ENCODE results near the gene UHRF2. TPM values are rescaled to one million over a fixed set of nuclear protein-coding genes. Genes with fewer than 3 reads are reported as not detected.

The UHRF2 gene
- polyA plus RNA-seq, 1 of the 3 experiments (the other 2 are of a cell fraction), result 24.1 TPM

GRCh38 chr9:6459718-6460117 lies 46.7 kb downstream of the UHRF2 start:
- Histone ChIP-seq H3K9me2 (no peaks in the 10 kb centered on the region), H4K20me1 (ENCODE audit: insufficient read depth) (peaks cover 57% of the 10 kb centered on the region)
- TF ChIP-seq EZH2phosphoT487 (IDR thresholded peaks at IDR 0.05; ENCODE audit: borderline replicate concordance, low read depth) (no peak), SIN3A (IDR thresholded peaks at IDR 0.05; ENCODE audit: borderline replicate concordance, low read depth, low read length) (no peak), ELF1 (IDR thresholded peaks at IDR 0.05) (no peak), SMC3 (IDR thresholded peaks at IDR 0.05; ENCODE audit: low read depth, low read length) (no peak), RXRA (IDR thresholded peaks at IDR 0.05; ENCODE audit: borderline replicate concordance, low read depth) (no peak), FOXJ3 (CRISPR knock-in tag; IDR thresholded peaks at IDR 0.05) (no peak), TAF1 (IDR thresholded peaks at IDR 0.05; ENCODE audit: borderline replicate concordance, low read depth, low read length) (no peak), RAD21 (IDR thresholded peaks at IDR 0.05; ENCODE audit: low read length) (no peak), IRF3 (IDR thresholded peaks at IDR 0.05; ENCODE audit: low read depth, low read length) (no peak), GATA2 (CRISPR knock-in tag; IDR thresholded peaks at IDR 0.05) (no peak), MXI1 (IDR thresholded peaks at IDR 0.05; ENCODE audit: low read depth, low read length) (no peak), JUND (IDR thresholded peaks at IDR 0.05) (no peak), MEF2A (IDR thresholded peaks at IDR 0.05; ENCODE audit: borderline replicate concordance, low read depth) (no peak), EP300 (IDR thresholded peaks at IDR 0.05; ENCODE audit: borderline replicate concordance in 1 of 2, low read depth in 1 of 2, low read length in 1 of 2) (no peak), FOXM1 (IDR thresholded peaks at IDR 0.05; ENCODE audit: low read depth) (no peak), YY1 (IDR thresholded peaks at IDR 0.05; ENCODE audit: low read depth) (no peak)
- TF ChIP-seq, protein P1, sequence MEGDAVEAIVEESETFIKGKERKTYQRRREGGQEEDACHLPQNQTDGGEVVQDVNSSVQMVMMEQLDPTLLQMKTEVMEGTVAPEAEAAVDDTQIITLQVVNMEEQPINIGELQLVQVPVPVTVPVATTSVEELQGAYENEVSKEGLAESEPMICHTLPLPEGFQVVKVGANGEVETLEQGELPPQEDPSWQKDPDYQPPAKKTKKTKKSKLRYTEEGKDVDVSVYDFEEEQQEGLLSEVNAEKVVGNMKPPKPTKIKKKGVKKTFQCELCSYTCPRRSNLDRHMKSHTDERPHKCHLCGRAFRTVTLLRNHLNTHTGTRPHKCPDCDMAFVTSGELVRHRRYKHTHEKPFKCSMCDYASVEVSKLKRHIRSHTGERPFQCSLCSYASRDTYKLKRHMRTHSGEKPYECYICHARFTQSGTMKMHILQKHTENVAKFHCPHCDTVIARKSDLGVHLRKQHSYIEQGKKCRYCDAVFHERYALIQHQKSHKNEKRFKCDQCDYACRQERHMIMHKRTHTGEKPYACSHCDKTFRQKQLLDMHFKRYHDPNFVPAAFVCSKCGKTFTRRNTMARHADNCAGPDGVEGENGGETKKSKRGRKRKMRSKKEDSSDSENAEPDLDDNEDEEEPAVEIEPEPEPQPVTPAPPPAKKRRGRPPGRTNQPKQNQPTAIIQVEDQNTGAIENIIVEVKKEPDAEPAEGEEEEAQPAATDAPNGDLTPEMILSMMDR (IDR thresholded peaks at IDR 0.05), result no peak
- TF ChIP-seq, protein P2, sequence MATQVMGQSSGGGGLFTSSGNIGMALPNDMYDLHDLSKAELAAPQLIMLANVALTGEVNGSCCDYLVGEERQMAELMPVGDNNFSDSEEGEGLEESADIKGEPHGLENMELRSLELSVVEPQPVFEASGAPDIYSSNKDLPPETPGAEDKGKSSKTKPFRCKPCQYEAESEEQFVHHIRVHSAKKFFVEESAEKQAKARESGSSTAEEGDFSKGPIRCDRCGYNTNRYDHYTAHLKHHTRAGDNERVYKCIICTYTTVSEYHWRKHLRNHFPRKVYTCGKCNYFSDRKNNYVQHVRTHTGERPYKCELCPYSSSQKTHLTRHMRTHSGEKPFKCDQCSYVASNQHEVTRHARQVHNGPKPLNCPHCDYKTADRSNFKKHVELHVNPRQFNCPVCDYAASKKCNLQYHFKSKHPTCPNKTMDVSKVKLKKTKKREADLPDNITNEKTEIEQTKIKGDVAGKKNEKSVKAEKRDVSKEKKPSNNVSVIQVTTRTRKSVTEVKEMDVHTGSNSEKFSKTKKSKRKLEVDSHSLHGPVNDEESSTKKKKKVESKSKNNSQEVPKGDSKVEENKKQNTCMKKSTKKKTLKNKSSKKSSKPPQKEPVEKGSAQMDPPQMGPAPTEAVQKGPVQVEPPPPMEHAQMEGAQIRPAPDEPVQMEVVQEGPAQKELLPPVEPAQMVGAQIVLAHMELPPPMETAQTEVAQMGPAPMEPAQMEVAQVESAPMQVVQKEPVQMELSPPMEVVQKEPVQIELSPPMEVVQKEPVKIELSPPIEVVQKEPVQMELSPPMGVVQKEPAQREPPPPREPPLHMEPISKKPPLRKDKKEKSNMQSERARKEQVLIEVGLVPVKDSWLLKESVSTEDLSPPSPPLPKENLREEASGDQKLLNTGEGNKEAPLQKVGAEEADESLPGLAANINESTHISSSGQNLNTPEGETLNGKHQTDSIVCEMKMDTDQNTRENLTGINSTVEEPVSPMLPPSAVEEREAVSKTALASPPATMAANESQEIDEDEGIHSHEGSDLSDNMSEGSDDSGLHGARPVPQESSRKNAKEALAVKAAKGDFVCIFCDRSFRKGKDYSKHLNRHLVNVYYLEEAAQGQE (IDR thresholded peaks at IDR 0.05; ENCODE audit: low read depth, low read length), result no peak
- TF ChIP-seq, protein P3, sequence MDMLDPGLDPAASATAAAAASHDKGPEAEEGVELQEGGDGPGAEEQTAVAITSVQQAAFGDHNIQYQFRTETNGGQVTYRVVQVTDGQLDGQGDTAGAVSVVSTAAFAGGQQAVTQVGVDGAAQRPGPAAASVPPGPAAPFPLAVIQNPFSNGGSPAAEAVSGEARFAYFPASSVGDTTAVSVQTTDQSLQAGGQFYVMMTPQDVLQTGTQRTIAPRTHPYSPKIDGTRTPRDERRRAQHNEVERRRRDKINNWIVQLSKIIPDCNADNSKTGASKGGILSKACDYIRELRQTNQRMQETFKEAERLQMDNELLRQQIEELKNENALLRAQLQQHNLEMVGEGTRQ (IDR thresholded peaks at IDR 0.05; ENCODE audit: borderline replicate concordance, low read depth, low read length), result no peak

More at GRCh38 chr9:6459718-6460117, 46.7 kb downstream of the UHRF2 start:
- ChIA-PET POLR2A (interaction anchor here (0.6 kb wide), 1 partner anchor 98 kb away, joined by 3 read pairs; no protein-coding TSS in a partner anchor), CTCF (interaction anchor here (1.0 kb wide), 1 partner anchor 14 kb away, joined by 3 read pairs; no protein-coding TSS in a partner anchor)
- H3K27ac ChIP-seq (ENCODE audit: low read depth in 2 of 2, low read length in 1 of 2), result no peak overlapping the region
- no peaks in the 10 kb centered on the region for H3K4me1 ChIP-seq (ENCODE audit: control insufficient read depth in 1 of 2, insufficient read depth in 2 of 2, low read depth in 1 of 2, low read length in 1 of 2)
- no peak overlapping the region for H2AFZ ChIP-seq (ENCODE audit: low read depth)
- no peak overlapping the region for H3K4me3 ChIP-seq (ENCODE audit: low read depth in 2 of 2, low read length in 1 of 2)
- no peak for DNase-seq
- peaks cover 0 to 48% of the 10 kb centered on the region in 2 experiments for H3K36me3 ChIP-seq (replicated peaks in 1 of 2; ENCODE audit: control insufficient read depth in 1 of 2, insufficient read depth in 2 of 2, low read length in 1 of 2)
- H3K79me2 ChIP-seq (ENCODE audit: insufficient read depth), result peaks cover 98% of the 10 kb centered on the region
- H3K9ac ChIP-seq, result no peak overlapping the region
- 91% methylated on average over 5 of the region's 5 CpGs for WGBS (ENCODE audit: low lambda C conversion rate)
- H3F3A ChIP-seq (replicated peaks; ENCODE audit: insufficient read depth), result peaks cover 10% of the 10 kb centered on the region
- H3K4me2 ChIP-seq, result no peak overlapping the region
- H3K27me3 ChIP-seq (ENCODE audit: insufficient read depth), result no peaks in the 10 kb centered on the region
- H3K9me3 ChIP-seq, result no peaks in the 10 kb centered on the region

Data from SK-N-SH (cell line).